ENCODE measurements around the gene COPG2. TPM values are rescaled to one million over a fixed set of nuclear protein-coding genes. Genes with fewer than 3 reads are reported as not detected.
"Not testable (repeated sequence)": the region's sequence is repeated elsewhere in the genome, so short reads cannot be mapped to it uniquely, and the experiment has no call there.

Gene COPG2
- total RNA-seq, 1 donor from 2014 or later, result 36.8 TPM

DNA sequence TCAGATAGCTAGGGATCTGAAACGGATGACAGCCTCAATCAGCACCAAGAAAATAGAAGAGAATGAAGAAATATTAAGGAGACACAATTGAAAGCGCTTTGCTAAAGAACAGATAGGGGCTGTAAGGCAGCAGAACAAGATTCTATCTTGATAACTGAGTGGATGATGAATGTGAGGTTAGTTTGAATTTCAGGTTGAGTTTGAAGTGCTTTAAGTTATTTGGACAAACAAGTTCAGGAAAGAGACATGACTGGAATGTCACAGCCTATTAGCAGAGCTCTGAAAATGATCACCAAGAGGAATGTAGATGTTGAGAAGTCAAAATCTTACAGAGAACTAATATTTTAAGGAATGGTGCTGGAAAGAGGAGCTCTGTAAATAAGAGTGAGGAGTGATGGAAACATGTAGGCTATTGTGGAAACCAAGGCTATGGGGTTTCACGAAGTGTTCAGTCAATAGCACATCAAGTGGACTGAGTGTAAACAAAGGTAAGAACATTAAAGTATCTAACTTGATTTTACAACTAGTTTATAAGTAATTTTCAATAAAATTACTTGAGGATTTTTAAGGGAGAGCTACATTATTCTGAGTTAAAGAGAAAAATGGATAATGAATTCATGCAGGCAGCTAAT, 115.0 kb downstream of the COPG2 start:
- H3K27ac Mint-ChIP-seq (ENCODE audit: unreplicated experiment), result no peak overlapping the region
- no peak for TF ChIP-seq CTCF (IDR thresholded peaks at IDR 0.05; ENCODE audit: partially characterized antibody, unreplicated experiment)
- H3K36me3 Mint-ChIP-seq (ENCODE audit: unreplicated experiment), result peaks cover 4% of the 10 kb centered on the region
- no peaks in the 10 kb centered on the region for H3K4me1 Mint-ChIP-seq (ENCODE audit: low read depth, unreplicated experiment)
- H3K9me3 Mint-ChIP-seq (ENCODE audit: unreplicated experiment), result no peaks in the 10 kb centered on the region
- H3K4me3 Mint-ChIP-seq (ENCODE audit: unreplicated experiment), result no peak overlapping the region
- no peak for DNase-seq
- H3K27me3 Mint-ChIP-seq (ENCODE audit: unreplicated experiment), result no peaks in the 10 kb centered on the region

DNA sequence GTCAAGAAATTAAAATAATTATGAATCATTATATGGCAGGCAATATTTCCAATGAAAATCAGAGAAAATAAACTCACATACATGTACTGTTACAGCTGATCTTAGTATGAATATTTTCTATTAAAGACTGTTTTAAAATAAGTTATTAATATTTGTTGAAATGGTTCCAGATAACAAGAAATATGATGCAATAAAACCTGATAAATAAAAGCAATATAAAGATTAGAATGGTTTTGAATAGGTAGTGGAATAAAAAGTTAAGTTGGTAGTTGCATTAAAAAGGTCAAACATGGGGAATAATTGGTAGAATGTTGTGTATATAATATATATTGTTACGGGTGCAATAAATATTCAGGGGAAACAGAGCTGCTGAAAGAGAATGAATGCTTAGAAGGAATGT, 124.2 kb downstream of the COPG2 start:
- H3K4me1 Mint-ChIP-seq (ENCODE audit: low read depth, unreplicated experiment), result no peaks in the 10 kb centered on the region

GRCh38 chr7:130543487-130544010, 125.0 kb downstream of the COPG2 start:
- H3K27me3 Mint-ChIP-seq (ENCODE audit: unreplicated experiment), result no peaks in the 10 kb centered on the region
- H3K9me3 Mint-ChIP-seq (ENCODE audit: unreplicated experiment), result peaks cover 2% of the 10 kb centered on the region
- no peak for DNase-seq
- H3K36me3 Mint-ChIP-seq (ENCODE audit: unreplicated experiment), result no peaks in the 10 kb centered on the region
- no peak overlapping the region for H3K27ac Mint-ChIP-seq (ENCODE audit: unreplicated experiment)
- no peak overlapping the region for H3K4me3 Mint-ChIP-seq (ENCODE audit: unreplicated experiment)
- H3K4me1 Mint-ChIP-seq (ENCODE audit: low read depth, unreplicated experiment), result no peaks in the 10 kb centered on the region
- no peak for TF ChIP-seq CTCF (IDR thresholded peaks at IDR 0.05; ENCODE audit: partially characterized antibody, unreplicated experiment)

More for the DNA sequence above, 124.2 kb downstream of the COPG2 start:
- no peak for TF ChIP-seq CTCF (IDR thresholded peaks at IDR 0.05; ENCODE audit: partially characterized antibody, unreplicated experiment)
- DNase-seq, result no peak
- H3K27me3 Mint-ChIP-seq (ENCODE audit: unreplicated experiment), result no peaks in the 10 kb centered on the region
- H3K27ac Mint-ChIP-seq (ENCODE audit: unreplicated experiment), result no peak overlapping the region
- H3K4me3 Mint-ChIP-seq (ENCODE audit: unreplicated experiment), result no peak overlapping the region
- no peaks in the 10 kb centered on the region for H3K36me3 Mint-ChIP-seq (ENCODE audit: unreplicated experiment)
- peaks cover 2% of the 10 kb centered on the region for H3K9me3 Mint-ChIP-seq (ENCODE audit: unreplicated experiment)

DNA sequence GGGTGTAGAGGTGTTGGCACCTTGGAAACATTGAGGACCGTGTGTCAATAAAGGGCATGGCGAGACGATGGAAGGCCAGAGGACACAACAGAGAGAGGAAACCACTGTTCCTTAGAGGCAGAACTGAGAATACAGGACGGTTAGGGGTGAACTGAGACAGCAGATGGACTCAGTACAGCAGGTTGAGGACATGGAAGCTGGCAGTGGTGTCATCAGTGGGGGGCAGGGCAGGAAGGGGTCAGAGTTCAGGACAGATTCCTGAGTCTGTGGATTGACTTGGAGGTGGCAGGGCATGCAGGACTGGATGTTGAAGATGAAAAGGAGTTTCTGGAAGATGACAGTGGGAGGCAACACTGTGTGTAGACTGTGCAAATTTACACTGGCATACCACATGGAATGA, 126.3 kb downstream of the COPG2 start:
- DNase-seq; H3K4me1 Mint-ChIP-seq (ENCODE audit: low read depth, unreplicated experiment); H3K27me3 Mint-ChIP-seq (ENCODE audit: unreplicated experiment); H3K9me3 Mint-ChIP-seq (ENCODE audit: unreplicated experiment); H3K36me3 Mint-ChIP-seq (ENCODE audit: unreplicated experiment); H3K27ac Mint-ChIP-seq (ENCODE audit: unreplicated experiment); H3K4me3 Mint-ChIP-seq (ENCODE audit: unreplicated experiment): not testable (repeated sequence)

GRCh38 chr7:130541287-130541686, 127.3 kb downstream of the COPG2 start:
- H3K36me3 Mint-ChIP-seq (ENCODE audit: unreplicated experiment); H3K4me3 Mint-ChIP-seq (ENCODE audit: unreplicated experiment); H3K9me3 Mint-ChIP-seq (ENCODE audit: unreplicated experiment); H3K4me1 Mint-ChIP-seq (ENCODE audit: low read depth, unreplicated experiment); DNase-seq; H3K27me3 Mint-ChIP-seq (ENCODE audit: unreplicated experiment); H3K27ac Mint-ChIP-seq (ENCODE audit: unreplicated experiment): not testable (repeated sequence)

GRCh38 chr7:130537894-130538293, 130.7 kb downstream of the COPG2 start:
- not testable (repeated sequence) for H3K4me1 Mint-ChIP-seq (ENCODE audit: low read depth, unreplicated experiment)

More at GRCh38 chr7:130537894-130538293, 130.7 kb downstream of the COPG2 start:
- H3K9me3 Mint-ChIP-seq (ENCODE audit: unreplicated experiment); H3K27ac Mint-ChIP-seq (ENCODE audit: unreplicated experiment); H3K4me3 Mint-ChIP-seq (ENCODE audit: unreplicated experiment); H3K36me3 Mint-ChIP-seq (ENCODE audit: unreplicated experiment); DNase-seq; H3K27me3 Mint-ChIP-seq (ENCODE audit: unreplicated experiment): not testable (repeated sequence)
